NB4 (cell line): ENCODE measurements around the gene CLEC16A.

Source experiments
- CTCF ChIP-seq: IDR thresholded peaks from one replicate; pipeline ENCODE4 v1.5.1; 2012; ENCODE audit warnings: low read depth, low read length
- MYC ChIP-seq: IDR thresholded peaks from 2 replicates; pipeline ENCODE4 v1.6.1; 2011; ENCODE audit warnings: low read depth, low read length
- POLR2A ChIP-seq: IDR thresholded peaks from 2 replicates; pipeline ENCODE4 v1.6.1; 2011; ENCODE audit warnings: mild to moderate bottlenecking; ENCODE audit not compliant: insufficient read length; ENCODE audit errors: extremely low read depth

- TF ChIP-seq POLR2A (no peak), CTCF (no peak), MYC (no peak)
Observed at GRCh38 chr16:10970065-10970464, 25.7 kb downstream of the CLEC16A start.
